ENCODE results near the gene ZNF584. TPM values are rescaled to one million over a fixed set of nuclear protein-coding genes. Genes with fewer than 3 reads are reported as not detected.

The ZNF584 gene
- total RNA-seq, 1 donor from 2014 or later = 8.4 TPM

GRCh38 chr19:58385891-58386575, 22.4 kb upstream of the ZNF584 start:
- no peak for DNase-seq (ENCODE audit: extremely low read depth, low read depth, low spot score)

DNA sequence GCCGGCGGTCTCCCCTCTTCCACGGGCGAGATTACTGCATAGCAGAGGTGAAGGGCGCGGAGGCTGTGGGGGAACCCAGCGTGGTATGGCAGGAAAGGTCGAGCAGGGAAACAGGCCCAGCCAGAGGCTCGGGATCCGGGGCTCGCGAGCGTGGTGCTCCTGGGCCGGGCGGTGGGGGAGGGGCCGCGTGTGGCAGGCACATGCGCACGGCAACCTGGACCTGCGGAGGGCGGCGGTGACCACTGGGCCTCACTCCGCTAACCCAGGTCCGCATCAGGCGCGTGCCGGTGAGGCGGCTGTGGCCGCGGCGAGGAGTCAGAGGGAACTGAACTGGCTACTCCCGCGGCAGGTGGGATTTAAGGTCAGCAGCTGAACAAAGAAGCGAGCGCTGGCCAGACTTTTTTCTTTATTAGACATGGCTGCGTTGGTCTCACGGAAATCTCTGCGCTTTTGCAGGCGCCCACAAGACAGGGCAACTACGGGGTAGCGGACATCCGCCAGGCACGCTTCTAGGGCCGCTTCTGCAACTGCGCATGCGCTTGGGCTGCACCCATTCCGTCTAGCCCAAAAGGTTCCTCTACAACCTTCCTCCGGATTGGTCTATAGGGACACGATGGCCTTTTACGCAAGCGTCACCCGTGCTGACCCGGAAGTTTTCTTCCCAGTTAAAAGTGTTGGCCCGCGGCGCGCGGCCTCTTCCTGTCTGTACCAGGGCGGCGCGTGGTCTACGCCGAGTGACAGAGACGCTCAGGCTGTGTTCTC, 21.7 kb upstream of the ZNF584 start, which contains the start of gene RPS5:
TSS of gene RPS5 (plus strand) at position 694 of the 762 bp plus-strand sequence. CDS start 869 bp downstream, outside the sequence.
- DNase-seq (ENCODE audit: extremely low read depth, low read depth, low spot score) = peak; percentile 91

GRCh38 chr19:58387338-58388174, 20.9 kb upstream of the ZNF584 start:
- DNase-seq (ENCODE audit: extremely low read depth, low read depth, low spot score) = no peak

- no peak for DNase-seq (ENCODE audit: extremely low read depth, low read depth, low spot score)
Measured at GRCh38 chr19:58388175-58388526, 20.3 kb upstream of the ZNF584 start.

DNA sequence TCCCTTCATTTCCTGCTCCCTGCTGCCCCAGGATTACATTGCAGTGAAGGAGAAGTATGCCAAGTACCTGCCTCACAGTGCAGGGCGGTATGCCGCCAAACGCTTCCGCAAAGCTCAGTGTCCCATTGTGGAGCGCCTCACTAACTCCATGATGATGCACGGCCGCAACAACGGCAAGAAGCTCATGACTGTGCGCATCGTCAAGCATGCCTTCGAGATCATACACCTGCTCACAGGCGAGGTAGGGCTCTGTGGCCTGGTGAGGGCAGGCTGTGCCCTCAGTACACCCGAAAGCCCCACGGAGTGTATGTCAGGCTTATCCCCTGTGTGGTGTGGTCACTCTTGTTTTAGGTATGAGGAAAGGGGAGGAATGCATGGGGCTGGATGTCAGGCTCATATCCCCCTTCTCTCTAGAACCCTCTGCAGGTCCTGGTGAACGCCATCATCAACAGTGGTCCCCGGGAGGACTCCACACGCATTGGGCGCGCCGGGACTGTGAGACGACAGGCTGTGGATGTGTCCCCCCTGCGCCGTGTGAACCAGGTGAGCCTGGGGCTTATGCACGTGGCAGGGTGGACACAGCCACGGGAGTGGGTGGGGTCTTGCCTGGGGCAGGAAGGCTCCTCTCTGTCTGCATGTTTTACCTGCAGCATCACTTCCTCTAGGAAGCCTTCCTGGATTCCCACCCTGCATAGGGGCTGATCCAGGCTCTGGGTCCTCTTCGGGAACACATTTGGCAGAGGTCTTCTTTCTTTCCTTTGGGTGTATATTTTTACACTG, 15.3 kb upstream of the ZNF584 start:
- no peak for DNase-seq (ENCODE audit: extremely low read depth, low read depth, low spot score)

DNA sequence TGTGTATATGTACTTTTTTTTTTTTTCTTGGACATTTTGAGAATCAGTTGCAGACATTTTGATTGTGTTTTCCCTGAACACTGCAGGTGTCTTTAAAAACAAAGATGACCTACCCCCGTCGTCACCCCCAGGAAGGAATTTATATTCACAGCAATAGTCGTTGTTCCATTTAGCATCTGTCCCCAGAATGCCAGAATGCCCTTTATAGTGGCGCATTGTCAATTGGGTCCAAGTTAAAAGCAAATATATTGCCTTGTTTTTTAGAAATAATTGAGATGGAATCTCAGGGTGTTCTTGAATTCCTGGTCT, 14.8 kb upstream of the ZNF584 start:
- DNase-seq (ENCODE audit: extremely low read depth, low read depth, low spot score) = no peak

DNA sequence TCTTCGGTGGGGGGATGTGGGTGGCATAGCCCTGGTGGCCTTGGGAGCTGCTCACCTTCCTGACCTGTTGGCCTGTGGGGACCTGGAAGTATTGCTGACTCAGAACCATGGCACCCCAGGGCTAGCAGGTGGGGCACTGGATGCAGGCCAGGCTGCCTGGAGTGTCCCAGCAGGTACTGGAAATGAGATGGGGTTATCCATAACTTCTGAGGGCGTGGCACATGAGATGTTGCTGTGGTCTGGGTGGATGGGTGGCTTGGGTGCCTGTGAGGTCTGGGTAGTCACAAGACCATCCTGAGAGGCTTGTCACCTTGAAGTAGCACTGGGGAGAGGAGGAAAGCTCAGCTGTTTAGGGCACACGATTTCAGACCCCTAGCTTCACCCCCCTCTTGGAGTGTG, 13.6 kb upstream of the ZNF584 start:
- DNase-seq (ENCODE audit: extremely low read depth, low read depth, low spot score) = no peak

- DNase-seq (ENCODE audit: extremely low read depth, low read depth, low spot score) = no peak
Measured at GRCh38 chr19:58395220-58395978, 13.1 kb upstream of the ZNF584 start, which contains the start of gene RNF225. Gene RNF225, plus strand, starts transcription at chr19:58395656. Its CDS starts 434 bp downstream, at chr19:58396090.

DNA sequence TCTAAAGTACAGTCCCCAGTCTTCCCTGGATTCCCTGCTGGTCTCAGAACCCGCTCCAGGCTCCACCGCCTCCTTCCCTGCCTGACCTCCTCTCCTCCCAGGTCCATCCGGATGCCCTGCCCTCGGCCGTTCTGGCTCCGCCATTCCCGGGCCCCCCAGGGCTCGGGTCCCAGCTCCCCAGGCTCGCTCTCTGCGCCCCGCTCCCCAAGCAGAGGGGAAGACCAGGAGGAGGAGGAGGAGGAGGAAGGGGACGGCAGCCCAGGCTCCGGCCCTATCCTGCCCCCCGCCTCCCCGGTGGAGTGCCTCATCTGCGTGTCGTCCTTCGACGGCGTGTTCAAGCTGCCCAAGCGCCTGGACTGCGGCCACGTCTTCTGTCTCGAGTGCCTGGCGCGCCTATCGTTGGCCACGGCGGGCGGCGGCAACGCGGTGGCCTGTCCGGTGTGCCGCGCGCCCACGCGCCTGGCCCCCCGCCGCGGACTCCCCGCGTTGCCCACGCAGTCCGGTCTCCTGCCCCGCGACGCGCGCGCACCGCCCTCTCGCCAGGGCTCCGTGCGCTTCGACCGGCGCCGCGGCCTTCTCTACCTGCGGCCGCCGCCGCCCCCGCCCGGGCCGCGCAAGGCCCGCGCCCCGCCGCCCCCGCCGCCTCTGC, 12.3 kb upstream of the ZNF584 start:
- no peak for DNase-seq (ENCODE audit: extremely low read depth, low read depth, low spot score)

DNA sequence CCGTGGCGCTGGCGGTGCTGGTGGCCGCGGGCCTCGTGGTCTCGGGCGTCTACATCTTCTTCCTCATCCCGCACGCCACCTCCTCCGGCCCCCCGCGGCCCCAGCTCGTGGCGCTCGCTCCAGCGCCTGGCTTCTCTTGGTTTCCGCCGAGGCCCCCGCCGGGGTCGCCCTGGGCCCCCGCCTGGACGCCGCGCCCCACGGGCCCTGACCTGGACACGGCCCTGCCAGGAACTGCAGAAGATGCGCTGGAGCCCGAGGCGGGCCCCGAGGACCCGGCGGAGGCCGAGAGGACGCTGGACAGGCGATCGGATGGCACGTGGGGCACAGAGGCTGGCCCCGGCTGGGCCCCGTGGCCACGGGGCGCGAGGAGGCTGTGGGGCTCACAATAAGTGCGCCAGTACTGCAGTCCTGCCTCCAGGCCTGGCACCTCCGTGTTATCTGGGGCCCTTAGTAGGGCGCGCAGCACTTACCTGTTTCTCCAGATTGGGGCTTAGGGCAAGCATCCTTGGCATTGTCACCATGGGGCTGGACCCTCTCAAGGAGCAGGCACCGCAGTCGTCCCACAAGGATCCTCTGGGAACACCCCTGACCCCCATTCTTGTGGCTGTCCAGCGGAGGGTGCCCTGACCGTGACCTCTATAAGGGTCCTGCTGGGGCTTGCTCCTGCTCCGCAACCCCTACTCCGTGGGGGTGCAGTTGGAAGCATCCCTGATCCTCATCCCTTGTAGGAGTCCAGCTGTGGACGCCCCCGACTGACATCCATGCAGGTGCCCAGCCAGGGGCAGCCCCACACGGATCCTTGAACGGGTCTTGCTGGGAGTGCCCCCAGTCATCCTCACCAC, 11.5 kb upstream of the ZNF584 start:
- DNase-seq (ENCODE audit: extremely low read depth, low read depth, low spot score) = no peak

GRCh38 chr19:58397533-58398037, 10.9 kb upstream of the ZNF584 start:
- DNase-seq (ENCODE audit: extremely low read depth, low read depth, low spot score) = no peak

GRCh38 chr19:58398087-58398486, 10.4 kb upstream of the ZNF584 start:
- DNase-seq (ENCODE audit: extremely low read depth, low read depth, low spot score) = no peak

DNA sequence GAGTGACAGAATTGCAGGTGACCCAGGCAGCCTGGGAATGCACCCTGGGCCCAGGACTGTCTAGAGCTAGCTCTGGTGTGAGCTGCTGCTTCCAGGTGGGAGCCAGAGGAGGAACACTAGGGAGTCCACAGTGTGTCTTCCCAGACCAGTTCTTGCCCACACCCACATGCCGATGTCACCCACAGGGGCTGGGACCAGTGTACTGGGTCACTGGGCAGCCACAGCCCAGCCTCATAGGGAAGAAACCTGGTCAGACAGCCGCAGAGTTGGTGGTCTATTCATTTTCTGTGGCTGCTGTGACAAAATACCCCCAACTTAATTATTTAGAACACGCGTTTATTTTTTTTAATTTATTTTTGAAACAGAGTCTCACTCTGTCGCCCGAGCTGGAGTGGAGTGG, 9.9 kb upstream of the ZNF584 start:
- DNase-seq (ENCODE audit: extremely low read depth, low read depth, low spot score) = no peak

GRCh38 chr19:58399903-58400302, 8.5 kb upstream of the ZNF584 start:
- no peak for DNase-seq (ENCODE audit: extremely low read depth, low read depth, low spot score)

DNA sequence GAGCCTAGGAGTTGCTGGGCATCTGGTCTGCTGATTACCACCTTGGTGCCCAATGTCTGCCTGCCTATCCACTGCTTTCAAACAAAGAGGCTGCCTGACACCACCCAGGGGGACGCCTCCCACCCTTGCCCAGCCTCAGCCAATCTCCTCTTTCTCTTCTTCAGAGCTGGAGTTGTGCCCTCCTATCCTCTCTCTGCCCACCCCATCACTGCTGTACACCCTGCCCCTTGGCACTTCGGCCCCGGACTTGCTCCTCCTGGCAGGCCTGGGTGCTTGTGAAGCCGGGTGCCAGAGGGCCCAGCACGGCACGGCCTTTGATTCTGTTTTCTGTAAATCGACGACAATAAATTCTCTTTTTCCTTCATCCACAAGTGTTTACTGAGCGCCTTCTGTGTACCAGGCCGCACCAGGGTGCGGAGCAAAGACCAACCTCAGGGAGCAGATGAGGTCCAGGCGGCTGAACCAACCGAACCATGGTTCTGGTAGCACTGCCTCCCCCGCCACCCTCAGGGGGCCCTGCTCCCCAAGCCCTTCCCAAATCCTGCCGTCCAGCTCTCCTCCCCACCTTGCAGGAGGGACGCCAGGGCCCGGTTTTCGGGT, 8.0 kb upstream of the ZNF584 start:
- no peak for DNase-seq (ENCODE audit: extremely low read depth, low read depth, low spot score)

DNA sequence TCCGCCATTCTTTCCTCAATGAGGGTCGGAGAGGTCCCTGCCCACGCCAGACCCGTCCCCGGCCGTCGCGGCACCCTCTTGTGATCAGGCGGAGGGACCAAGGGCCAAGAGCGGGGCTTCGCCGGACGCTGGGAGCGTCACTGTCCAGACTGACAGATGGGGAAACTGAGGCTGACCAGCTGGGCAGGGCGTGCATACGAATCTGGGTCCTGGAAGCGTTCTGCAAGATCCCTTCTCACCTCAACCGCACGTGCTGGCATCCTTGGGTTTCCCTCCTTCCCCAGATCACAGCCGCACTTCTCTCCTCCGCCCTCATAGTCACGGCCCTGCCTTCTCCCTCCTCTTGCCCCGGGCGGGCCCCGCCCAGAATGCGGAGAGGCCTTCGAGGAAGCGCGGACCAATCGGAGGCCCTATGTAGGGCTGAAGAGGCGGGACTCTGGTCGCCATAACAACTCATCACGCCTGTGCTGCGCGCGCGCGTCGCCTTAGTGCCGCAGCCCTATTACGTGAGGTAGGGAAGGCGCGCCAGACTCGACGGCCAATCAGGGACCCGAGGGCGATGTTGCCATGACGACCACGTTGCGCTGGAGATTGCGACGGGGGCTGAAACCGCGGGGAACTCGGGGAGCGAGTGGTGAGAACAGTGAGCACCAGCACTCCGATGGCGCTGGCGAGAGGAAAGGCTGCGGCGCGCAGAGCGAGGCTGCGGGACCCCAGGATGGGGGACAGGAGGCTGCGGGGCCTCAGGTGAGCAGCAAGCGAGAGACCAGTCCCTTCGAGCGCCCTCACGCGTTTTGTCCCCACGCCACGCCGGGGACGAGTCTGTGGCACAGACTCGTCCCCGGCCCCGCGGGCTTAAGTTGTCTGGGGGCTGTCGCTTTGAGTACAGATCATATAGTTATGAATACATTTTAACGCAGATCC, 7.3 kb upstream of the ZNF584 start:
- DNase-seq (ENCODE audit: extremely low read depth, low read depth, low spot score) = peak; percentile 87

DNA sequence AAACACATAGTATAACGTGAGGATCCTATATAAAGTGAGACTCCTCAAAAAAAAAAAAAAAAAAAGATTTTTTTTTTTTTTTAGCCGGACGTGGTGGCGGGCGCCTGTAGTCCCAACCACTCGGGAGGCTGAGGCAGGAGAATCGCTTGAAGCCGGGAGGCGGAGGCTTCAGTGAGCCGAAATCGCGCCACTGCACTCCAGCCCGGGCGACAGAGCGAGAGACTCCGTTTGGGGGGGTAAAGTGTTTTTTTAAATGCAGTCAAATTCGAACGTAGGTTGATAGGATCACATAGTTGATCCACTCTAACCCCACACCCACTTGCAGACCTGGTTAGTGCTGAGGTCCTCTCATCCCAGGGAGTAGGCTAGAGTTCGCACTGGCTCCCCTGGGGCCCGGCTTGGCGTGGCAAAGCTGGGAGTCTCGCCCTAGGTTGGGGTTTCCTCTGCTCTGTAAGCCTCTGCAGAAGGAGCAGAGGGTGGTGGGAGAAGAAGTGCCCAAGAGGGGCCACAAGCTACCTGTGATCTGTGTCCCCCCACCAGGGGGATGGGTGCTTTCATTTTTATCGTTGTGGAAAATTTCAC, 6.5 kb upstream of the ZNF584 start:
- no peak for DNase-seq (ENCODE audit: extremely low read depth, low read depth, low spot score)
